Astrocyte (in vitro differentiated cells and primary cell): Measurements from ENCODE around the gene CASTOR1.

Experiments
- CTCF ChIP-seq: IDR thresholded peaks from 2 replicates; pipeline ENCODE4 v1.5.1; 2011; ENCODE audit warnings: low read depth, mild to moderate bottlenecking, inconsistent platforms, low read length, moderate library complexity; ENCODE audit not compliant: insufficient read depth
- EZH2 ChIP-seq: IDR thresholded peaks from 2 replicates; pipeline ENCODE4 v1.6.1; 2012; ENCODE audit warnings: mild to moderate bottlenecking, low read length, inconsistent platforms; ENCODE audit not compliant: insufficient read depth

GRCh38 chr22:30260682-30261081 lies 28.6 kb downstream of the CASTOR1 start:
- no peak for TF ChIP-seq CTCF
- no peak for TF ChIP-seq EZH2
